Measurements from ENCODE around the gene B3GNT5.

Gene B3GNT5

DNA sequence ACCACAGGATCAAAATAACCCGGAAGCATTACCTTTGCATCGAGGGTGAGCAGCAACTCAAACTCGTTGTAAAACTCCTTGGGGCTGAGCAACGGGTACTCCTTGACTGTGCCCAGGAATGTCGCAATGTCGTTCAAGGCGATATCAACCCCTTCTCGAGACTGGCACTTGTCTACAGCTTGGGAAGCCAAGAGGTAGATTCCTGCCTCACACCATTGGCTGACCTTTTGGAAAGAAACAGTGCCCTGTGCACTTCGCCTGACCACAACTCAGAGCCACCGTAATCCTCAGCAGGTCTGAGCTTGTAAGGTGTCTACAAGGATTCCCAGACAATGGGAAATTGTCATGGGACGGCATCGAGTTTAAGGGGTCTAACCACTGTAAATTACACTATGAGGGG lies 43.9 kb downstream of the B3GNT5 start:
- DNase-seq = no peak

DNA sequence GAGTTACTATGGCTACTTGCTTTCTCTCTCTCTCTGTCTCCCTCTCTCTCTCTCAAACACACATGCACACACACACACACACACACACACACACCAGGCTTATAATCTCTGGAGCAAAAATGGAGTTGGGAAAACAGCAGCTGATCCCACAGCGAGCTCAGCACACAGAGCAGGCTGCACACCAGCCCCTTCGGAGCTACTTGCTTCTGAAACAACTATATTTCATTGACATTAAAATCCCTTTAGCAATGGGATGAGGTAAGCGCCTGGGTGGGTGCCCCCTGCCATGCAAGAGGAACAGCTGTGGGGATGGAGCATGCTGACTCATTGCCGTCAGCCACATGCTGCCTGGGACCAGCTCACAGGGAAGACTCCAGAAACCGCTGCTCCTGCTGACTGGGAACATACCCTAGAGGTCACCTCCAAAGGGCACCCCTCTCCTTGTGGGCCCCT lies 45.7 kb downstream of the B3GNT5 start:
- DNase-seq = no peak

DNA sequence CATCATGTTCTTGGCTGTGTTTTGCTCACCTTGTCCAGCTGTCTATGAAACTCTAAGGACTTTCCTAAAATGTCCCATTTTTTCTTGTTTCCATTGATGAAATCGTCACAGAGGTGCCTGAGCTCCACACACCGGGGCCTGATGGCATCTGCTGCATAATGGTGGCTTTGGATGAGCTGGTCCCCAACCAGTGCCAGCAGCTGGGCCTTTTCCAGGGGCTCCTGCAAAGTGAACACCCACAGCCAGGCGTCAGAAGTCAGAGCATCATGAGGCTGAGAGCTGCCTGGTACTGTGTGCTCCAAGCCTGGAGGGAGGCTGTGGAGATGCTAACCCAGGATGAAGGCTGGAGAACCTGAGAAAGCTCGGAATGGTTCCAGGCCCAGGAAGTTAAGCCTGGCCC lies 46.9 kb downstream of the B3GNT5 start:
- DNase-seq = no peak

DNA sequence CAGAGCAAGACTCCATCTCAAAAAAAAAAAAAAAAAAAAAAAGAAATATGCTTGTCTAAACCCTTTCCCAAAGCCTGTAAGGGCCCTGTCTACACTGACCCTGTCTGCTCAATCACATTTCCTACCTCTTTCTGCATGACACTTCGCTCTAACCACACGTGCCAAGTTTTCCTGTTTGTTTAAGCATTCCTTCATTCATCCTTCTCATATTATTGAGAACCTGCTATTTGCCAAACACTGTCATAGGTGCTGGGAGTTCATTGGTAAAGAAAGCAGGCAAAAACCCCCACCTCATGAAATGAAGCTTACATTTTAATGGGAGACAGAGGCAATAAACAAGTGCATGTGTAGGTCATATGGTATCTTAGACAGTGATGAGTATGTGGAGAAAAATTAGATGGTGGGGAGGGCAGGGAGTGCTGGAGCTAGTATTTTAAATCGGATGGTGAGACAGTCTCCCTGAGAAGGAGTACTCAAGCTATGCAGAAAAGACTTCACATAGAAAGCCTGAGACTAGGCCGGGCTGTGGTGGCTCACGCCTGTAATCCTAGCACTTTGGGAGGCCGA lies 48.0 kb downstream of the B3GNT5 start:
- no peak for DNase-seq

DNA sequence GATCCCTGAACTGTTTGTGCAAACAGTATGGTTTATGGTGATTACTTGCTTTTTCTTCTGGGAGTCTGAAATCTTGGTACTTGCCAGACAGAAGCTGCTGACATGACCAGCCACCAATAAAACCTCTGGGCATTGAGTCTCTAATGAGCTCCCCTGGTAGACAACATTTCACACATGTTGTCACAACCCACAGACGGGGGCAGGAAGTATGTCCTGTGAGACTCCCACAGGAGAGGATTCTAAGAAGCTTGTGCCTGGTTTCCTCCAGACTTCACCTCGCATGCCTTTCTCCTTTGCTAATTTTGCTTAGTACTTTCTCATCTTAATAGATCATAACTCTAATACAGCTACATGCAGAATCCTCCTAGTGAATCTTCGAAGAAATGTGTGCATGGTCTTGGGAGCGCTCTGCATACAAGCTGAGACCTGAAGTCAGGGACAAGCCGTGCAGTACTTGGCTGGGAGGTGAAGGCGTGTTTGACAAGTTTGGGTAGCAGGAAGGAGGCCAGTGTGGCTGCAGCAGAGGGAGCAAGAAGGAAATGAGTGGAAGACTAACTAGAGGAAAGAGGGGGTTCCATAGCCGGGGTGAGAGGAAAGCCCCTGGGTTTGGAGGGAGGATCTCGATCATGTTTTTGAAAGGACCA lies 49.0 kb downstream of the B3GNT5 start:
- DNase-seq = no peak

DNA sequence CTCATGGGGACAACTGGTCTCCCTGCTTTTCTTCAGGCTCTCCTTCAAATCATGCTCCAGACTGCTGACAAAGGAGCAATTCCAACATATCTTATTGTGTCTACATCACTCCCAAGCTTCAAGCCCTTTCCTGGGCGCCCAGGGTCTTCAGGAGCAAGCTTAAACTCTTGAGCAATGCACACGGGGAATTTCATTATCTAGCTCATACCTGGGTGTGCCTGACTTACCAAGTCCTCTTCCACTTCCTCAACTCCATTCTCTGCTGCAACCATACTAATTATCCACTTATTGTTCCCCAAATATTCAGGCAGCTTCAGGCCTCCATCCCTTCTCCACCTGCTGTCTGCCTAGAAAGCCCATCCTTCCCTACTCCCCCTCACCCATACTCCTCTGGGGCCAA lies 50.6 kb downstream of the B3GNT5 start:
- no peak for DNase-seq

DNA sequence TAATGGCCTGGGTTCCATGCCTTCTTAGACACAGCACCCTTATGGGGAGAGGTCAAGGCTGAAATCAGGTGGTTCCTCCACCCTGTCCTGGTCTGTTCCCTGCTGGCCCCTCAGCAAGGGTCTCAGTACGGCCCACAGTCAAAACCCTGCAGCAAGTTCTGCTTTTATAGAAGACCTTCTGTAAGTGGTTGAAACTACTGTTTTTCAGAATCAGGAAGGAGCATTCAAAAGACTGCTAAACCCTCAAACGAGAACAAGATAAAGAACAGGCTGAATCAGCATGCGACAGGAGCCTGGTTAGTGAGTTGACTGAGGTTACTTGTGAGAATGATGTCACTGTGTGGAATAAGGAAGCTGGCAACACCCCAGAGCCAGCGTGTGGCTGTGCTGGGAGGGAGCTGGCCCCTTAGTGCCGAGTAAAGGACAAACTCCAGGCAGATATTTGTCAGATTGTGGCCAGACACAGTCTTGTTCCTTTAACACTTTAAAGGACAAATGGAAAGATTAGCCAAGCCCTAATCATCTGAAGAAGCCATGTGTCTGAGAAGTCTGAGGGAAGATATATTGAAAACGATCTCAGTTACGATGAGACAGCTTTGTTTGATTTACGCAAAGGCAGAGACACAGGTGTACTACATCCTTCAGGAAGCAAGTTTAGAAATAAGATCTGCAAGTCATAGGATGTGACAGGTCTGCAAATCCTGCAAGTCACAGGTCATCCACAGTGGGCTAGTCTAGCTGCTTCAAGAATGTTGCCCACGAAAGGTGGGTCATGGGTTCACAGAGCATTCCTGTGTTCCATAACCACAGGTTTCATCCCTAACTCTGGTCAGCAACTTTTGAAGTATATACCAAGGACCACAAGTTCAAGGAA lies 54.0 kb downstream of the B3GNT5 start:
- peak; percentile 40 for DNase-seq

DNA sequence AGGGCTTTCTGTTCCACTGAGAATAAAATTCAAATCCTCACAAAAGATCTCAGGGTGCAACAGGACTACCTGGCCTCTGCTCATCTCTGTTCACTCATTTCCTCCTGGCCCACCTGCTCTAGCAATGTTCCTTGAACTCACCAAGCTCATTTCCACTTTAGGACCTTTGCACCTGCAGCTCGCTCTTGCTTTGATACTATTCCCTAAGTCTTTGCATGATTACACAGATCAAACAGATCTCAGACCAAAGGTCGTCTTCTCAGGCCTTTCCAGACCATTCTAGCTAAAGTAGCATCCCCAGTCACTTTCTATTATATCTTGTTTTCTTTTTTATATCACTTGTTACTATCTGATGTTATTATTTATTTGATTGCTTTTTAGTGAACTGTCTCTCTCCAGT lies 54.7 kb downstream of the B3GNT5 start:
- no peak for DNase-seq

DNA sequence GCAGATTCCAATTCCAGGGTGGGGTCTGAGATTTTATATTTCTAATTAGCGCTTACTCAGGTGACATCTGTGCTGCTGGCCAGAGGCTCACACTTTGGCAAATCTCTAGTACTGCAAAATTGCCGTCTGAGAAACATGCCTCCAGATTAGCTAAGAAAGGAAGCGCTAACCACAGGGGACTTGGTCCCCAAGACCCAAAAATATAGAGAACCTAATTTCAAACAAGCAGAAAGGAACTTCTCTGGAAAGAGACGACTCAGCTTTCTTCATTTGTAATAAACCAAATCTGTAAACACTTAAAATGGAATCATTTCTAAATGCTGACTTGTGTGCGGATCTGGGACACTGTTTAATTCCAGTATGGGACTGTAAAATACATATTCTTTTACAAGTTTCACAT lies 55.7 kb downstream of the B3GNT5 start:
- no peak for DNase-seq

DNA sequence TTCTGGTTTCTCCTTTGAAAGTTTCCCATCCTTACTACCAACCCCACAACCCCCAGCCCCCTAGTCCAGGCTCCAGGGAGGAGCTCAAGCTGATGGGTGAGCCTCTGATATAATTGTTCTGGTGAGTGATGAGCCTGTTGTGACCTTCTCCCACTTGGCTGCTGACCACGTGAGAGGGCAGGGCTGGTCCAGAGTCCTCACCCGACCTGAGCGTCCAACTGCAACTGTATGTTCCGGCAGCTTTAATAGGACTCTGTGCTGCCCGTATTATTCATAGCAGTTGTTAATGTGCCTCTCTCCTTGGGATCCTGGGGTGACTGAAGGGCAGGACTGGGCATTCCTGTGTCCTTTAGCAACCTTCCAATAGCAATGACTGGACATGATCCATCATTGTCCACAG lies 56.2 kb downstream of the B3GNT5 start:
- DNase-seq = no peak

DNA sequence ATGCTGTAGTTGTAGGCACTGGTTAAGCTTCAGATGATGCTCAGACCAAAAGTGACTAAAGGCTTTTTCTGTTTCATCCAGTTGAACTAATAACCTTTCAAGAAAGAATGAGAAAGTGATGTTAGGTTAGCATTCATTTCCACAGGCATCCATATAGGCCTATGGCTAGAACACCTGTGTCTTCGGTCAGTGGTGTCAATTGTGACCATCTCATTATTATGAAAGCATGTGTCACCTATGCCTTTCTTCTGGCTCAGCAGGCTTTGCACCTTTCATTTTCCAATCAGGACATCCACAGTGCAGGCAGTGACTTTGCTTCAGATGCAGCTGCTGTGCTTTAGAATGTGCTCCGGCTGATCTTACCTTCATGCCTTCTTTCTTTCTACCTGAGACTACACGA lies 57.9 kb downstream of the B3GNT5 start:
- DNase-seq = no peak

DNA sequence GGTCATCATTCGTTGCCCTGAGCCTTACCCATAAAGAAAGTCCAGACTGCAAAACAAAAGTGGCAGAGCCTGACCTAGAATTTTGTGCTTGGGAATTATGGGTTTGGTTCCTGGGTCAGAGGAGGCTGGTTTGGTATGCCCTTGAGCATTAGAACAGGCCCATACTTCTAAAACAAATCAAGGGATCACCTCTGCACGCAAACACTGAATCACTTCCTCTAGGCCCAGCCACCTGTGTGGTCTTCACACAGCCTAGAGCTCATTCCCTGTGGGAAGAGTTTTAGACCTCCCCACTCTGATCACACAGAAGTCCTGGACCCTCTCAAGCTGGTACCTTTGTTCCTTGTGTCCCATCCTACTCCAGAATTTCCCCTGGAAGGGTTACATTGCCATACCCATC lies 59.4 kb downstream of the B3GNT5 start:
- DNase-seq = no peak

DNA sequence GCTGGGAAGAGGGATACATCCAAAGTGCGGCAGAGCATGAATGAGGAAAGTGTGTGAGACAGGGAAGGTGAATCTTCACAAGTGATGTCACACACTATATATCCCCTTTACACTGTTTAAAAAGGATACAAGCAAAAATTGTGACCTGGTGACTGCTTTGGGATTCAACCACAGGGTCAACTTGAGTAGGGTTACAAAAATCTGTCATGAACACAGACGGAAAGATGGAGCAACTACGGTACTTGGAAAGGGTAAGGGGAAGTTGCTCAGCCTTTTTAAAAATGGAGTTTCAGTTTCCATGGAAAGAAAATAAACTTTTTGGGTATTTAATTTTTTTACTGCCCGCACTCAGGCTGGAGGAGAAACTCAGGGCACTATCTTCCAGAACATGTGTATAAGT lies 60.3 kb downstream of the B3GNT5 start:
- no peak for DNase-seq

DNA sequence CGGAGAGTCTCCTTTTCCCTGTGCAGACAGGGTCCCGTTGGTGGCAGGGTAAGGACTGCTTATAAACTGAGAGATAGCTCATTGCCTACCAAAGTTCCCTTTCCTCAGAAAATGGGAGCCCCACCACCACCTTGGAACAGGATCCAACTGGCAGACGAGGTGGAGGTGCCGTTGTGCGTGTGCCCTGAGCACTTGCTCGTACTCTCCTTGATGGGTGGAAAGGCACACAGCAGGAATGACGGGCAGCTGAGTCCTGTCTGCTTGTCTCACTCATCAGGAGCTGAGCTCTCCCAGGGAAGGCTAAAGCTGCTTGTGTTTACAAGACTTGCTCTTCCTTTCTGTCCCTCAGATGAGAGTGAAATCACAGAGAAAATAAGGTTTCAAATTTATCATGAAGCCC lies 60.7 kb downstream of the B3GNT5 start:
- no peak for DNase-seq

DNA sequence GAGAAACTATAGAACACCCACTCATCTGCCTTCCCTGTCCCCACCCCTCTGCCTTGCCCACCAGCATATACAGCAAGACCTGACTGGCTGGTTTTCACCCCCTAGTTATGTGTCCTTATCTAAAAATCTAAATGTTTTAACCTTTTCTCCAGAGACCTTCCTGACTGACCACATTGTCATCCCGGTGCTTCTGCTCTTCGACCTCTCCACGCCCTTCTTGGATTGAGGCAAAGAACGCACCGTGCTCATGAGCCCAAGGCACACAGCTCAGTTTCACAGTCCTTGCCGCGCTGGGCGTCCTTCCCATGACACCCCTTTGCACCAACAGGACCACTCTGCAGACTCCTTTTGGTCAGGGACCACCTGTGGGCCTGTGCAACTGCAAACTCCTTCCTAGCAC lies 62.7 kb downstream of the B3GNT5 start:
- DNase-seq = no peak

DNA sequence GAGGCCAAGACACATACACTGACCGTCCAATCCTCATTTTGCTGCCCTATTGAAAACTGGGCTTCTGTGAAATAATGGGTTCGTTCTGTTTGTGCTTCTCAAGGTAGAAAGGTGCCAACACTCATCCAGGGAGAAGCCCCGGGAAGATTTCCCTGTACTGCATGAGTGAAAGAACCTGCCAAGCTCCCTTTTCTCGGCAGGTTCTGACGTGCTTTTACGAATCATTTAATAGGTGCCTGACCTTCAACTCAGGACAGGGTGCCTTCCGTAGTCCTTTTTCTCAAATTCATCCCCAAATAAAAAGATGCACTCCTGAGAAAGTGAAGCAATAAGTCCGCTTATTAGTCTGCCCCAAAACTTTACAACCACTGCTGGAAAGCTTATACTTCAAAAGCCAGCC lies 64.2 kb downstream of the B3GNT5 start:
- no peak for DNase-seq

DNA sequence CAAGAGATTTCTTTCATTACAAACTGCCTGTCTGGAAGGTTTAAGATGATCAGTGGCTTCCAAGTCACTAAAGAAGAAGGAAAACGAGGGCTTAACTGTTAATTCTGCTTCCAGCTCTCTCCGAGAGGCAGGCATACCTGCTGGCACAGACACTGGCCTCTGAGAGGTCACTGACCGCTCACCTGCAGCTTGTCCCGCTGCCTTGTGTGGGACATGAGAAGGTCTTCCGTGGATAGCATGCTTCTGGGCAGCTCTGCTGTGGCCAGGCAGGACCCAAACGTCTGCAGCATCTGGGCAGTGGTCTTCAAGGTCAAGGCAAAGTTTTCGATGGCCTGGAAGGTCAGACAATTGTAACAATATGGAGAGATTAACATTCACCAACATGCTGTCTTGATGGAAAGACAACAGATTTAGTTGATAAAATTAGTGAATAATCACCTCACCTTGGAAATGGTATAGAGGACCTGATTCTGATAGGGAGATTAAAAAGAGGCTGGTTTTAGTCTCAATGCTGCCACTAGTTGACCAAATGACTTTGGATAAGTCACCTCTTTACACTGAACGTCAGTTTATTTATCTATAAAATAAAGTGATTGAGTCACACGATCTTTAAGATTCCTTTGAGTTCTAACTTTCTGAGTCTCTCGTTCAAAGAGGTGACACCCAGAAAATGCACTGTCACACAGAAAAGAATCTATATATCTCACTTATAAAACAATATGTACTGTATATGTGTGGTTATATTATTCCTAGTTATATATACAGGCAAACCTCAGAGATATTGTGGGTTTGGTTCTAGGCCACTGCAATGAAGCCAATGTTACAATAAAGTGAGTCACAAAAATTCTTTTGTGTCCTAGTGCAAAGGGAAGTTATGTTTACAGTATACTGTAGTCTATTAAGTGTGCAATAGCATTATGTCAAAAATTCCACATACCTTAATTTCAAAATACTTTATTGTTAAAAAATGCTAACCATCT lies 65.1 kb downstream of the B3GNT5 start:
- no peak for DNase-seq

DNA sequence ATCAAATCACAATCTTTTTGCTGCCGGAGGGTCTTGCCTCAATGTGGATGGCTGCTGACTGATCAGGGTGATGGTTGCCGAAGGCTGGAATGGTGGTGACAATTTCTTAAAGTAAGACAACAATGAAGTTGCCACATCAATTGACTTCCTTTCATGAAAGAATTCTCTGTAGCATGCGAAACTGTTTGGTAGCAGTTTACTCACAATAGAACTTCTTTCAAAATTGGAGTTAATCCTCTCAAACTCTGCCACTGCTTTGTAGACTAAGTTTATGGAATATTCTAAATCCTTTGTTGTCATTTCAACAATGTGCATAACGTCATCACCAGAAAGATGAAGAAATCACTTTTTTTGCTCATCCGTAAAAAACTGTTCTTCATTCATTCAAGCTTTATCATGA lies 65.8 kb downstream of the B3GNT5 start:
- no peak for DNase-seq

DNA sequence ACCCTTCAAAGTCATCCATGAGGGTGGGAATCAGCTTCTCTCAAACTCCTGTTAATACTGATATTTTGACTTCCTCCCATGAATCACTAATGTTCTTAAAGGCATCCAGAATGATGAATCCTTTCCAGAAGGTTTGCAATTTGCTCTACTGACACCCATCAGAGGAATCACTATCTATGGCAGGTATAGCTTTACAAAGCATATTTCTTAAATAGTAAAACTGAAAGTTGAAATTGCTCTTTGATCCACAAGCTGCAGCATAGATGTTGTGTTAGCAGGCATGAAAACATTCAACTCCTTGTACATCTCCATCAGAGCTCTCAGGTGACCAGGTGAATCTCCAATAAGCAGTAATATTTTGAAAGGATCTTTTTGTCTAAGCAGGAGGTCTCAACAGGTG lies 66.3 kb downstream of the B3GNT5 start:
- no peak for DNase-seq

All from CD4-positive, alpha-beta T cell treated with Interleukin-21 for 1 hour (primary cell).